Naive B cell (primary cell): ENCODE measurements around the gene ZNF335. TPM values are rescaled to one million over a fixed set of nuclear protein-coding genes. Genes with fewer than 3 reads are reported as not detected.
"Not testable (repeated sequence)": the region's sequence is repeated elsewhere in the genome, so short reads cannot be mapped to it uniquely, and the experiment has no call there.

ENCODE experiments used
- ATAC-seq, 2 donors: fragments of 150-1000 bp; cut with Tn5 transposase; 2 replicates each; pipeline ENCODE4 v1.10.0; 2021; ENCODE audit warnings: low read depth in 2 of 2, mild to moderate bottlenecking in 2 of 2, moderate library complexity in 2 of 2
- DNase-seq: peaks from one replicate; pipeline ENCODE4 v3.0.0; 2022
- H3K27ac Mint-ChIP-seq, 6 donors: one replicate each; pipeline ENCODE4 v1.8.0; 2020 to 2022; ENCODE audit warnings: mild to moderate bottlenecking in 6 of 6, mixed read lengths in 6 of 6, moderate library complexity in 5 of 6, inconsistent platforms in 2 of 6
- H3K27me3 Mint-ChIP-seq, 3 donors: one replicate each; pipeline ENCODE4 v1.8.0; 2021 to 2022; ENCODE audit warnings: mixed read lengths in 3 of 3, mild to moderate bottlenecking in 1 of 3
- H3K36me3 Mint-ChIP-seq, 2 donors: one replicate each; pipeline ENCODE4 v1.8.0; 2020 to 2022; ENCODE audit warnings: mixed read lengths in 2 of 2, inconsistent platforms in 1 of 2, mild to moderate bottlenecking in 1 of 2
- H3K4me1 Mint-ChIP-seq, 3 donors: one replicate each; pipeline ENCODE4 v1.8.0; 2020 to 2022; ENCODE audit warnings: mixed read lengths in 3 of 3, inconsistent platforms in 1 of 3, mild to moderate bottlenecking in 1 of 3, moderate library complexity in 1 of 3
- H3K4me3 Mint-ChIP-seq, 8 donors: one replicate each; pipeline ENCODE4 v1.8.0; 2020 to 2022; ENCODE audit warnings: mild to moderate bottlenecking in 8 of 8, mixed read lengths in 8 of 8, moderate library complexity in 8 of 8, inconsistent platforms in 2 of 8
- H3K9me3 Mint-ChIP-seq, 7 donors: one replicate each; pipeline ENCODE4 v1.8.0; 2020 to 2022; ENCODE audit warnings: mixed read lengths in 7 of 7, mild to moderate bottlenecking in 5 of 7, inconsistent platforms in 2 of 7, moderate library complexity in 1 of 7
- polyA plus RNA-seq, 6 donors: library from polyadenylated mRNA; unstranded; fragments of 300-500 nt; fragmentation: Illumina TruSeq; gene quantifications; one replicate each; pipeline ENCODE4 v1.2.3, GENCODE V29; 2021; ENCODE audit warnings: low read depth in 6 of 6

ZNF335 gene
- polyA plus RNA-seq, 6 donors from 2014 or later, result 10.4 to 24.3 (median 15.5) TPM

DNA sequence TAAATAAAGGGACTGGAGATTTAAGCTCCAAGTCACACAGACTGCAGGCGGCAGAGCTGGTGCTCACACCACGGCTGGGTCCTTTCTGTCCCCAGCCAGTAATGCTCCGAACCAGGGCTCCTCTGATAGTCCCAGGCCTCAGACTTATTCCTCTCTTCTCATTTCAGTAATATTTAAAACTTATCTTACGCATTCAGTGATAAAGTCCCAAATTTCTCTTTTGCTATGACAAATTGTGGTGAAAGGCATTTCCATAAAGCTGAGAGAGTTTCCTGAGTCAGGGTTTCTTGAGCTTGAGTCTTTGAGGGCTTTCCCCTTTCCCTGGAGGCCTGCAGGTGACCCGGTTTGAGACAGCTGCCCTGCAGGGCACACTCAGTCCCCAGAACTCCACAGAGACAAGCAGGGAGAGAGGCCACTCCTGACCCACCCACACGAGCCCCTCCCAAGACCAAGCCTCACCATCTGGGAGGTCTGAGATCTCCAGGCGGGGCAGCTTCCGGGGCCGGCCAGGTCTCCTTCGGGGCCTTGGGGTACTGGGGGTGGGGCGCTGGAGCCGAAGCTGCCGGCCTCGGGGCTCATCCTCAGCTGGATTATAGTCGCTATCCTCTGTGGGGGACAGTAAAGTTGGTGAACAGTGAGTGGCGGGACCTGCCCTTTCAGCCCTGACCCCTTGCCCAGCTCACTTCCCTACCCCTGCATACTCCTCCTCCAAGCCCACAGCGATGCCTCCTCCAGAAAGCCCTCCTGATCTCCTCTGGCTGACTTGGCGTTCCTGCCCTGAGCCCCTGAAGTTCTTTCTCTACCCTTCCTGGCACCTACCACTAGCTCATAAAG lies 6.6 kb downstream of the ZNF335 start:
- ATAC-seq (peak in 1 of 2 donors; percentile 10), DNase-seq (no peak)
- Mint-ChIP-seq H3K27me3 (no peaks in the 10 kb centered on the region), H3K27ac (peak overlapping the region in 3 of 6 donors; percentile 12 to 63 (median 47)), H3K4me3 (peak overlapping the region in 1 of 8 donors; percentile 25), H3K9me3 (peaks cover 0 to 2% (median 0%) of the 10 kb centered on the region in 7 donors), H3K4me1 (peaks cover 12 to 13% (median 13%) of the 10 kb centered on the region in 3 donors), H3K36me3 (peaks cover 6 to 8% of the 10 kb centered on the region in 2 donors)

DNA sequence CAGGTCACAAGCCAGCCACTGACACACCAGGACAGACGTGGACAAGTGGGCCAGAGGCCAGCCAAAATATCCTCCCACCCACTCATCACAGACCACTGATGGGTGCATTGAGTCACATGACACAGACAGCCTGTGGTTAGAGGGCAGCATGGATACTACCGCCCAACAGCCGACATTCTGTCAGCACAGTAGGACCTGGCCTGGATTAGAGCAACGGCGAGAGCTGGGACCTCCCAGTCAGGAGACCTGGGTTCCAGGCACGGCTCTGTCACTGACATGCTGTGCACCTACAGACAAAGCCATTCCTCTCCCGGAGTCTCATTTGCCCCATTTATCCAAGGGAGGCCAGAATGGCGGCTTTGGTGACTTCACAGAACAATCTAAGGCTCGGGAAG lies 8.0 kb downstream of the ZNF335 start:
- Mint-ChIP-seq H3K36me3 (peaks cover 14 to 18% of the 10 kb centered on the region in 2 donors), H3K4me3 (no peak overlapping the region), H3K27ac (peak overlapping the region in 1 of 6 donors; percentile 26), H3K4me1 (no peaks in the 10 kb centered on the region), H3K27me3 (no peaks in the 10 kb centered on the region), H3K9me3 (peaks cover 0 to 2% (median 0%) of the 10 kb centered on the region in 7 donors)
- no peak for ATAC-seq
- no peak for DNase-seq

DNA sequence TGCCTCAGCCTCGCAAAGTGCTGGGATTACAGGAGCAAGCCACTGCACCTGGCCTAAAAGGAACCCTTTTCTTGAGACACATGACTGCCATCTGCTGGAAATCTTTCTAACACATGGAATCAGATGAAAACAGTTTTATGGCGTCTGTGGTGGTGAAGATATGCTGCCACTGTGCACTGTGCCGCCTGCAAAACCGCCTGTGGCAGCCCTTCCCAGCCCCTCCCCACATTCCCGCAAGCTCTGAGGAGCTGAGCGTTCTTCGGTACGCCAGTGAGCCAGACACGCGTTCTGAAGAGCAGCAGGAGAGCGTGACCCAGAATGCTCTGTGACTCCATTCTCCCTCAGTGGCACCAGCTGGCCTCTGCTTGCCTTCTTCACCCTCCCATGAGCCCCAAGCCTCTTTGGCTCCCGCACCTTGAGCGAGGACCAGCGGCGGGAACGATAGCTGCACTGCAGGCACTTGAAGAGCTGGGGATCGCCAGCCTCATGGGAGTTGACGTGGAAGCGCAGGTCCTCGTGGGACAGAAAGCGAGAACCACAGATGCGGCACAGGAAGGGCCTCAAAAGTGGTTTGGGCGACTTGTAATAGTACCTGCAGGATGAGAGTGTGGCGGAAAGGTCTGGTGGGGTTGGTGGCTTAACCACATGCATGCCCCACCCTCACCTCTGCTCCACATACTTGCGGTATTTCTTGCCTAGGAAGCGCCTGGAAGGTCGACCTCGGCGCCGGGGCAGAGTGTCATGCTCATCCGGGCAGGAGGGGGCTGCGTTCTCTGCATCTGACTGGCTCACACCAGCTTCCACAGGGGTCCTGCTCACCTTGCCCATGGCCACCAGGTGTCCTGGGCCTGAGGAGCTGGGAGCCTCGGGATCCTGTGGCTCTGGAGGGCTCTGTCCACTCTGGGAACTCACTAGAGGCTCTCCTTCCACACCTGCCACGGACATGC lies 8.7 kb downstream of the ZNF335 start:
- peak; percentile 39 to 47 for ATAC-seq
- Mint-ChIP-seq H3K27ac (peak overlapping the region in 1 of 6 donors; percentile 37), H3K4me3 (peak overlapping the region in 1 of 8 donors; percentile 40), H3K4me1 (peaks cover 0 to 4% (median 3%) of the 10 kb centered on the region in 3 donors), H3K27me3 (no peaks in the 10 kb centered on the region), H3K9me3 (peaks cover 0 to 2% (median 0%) of the 10 kb centered on the region in 7 donors), H3K36me3 (peaks cover 20 to 24% of the 10 kb centered on the region in 2 donors)
- no peak for DNase-seq

DNA sequence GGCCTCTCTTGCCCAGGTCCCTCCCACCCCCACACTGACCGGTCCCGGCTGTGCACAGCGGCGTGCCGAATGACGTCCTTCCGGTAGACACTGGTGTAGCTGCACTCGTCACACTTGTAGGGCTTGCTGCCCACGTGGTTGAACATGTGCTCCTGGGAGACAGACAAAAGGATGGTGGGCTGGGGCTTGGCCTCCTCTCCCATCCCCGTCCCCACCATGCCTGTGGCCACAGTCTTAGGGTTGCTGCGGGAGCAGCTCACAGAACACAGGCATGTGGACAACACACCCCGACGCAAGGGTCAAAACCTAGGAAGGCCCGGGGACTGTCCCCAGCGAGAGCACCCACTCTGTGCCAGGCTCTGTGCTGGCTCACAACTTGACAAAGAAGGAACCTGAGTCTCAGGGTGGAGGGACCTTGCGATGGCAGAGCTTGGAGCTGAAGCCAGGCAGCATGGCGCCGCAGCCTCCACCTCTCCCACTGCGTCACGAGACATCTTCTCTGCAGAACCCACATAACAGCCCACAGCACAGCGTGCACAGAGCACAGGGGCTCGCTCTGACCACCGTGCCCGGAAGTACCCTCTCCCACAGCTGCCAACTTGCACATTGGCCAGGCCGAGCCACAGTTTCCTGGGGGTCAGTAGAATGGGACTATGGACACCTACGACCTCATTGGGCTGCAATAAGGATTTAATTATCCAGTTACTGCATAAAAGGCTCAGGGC lies 9.8 kb downstream of the ZNF335 start:
- DNase-seq (no peak), ATAC-seq (no peak)
- no peak overlapping the region for H3K27ac Mint-ChIP-seq
- peak overlapping the region in 1 of 8 donors; percentile 47 for H3K4me3 Mint-ChIP-seq
- peaks cover 0 to 2% (median 0%) of the 10 kb centered on the region in 7 donors for H3K9me3 Mint-ChIP-seq
- H3K27me3 Mint-ChIP-seq, result no peaks in the 10 kb centered on the region
- H3K4me1 Mint-ChIP-seq, result peaks cover 0 to 4% (median 3%) of the 10 kb centered on the region in 3 donors
- H3K36me3 Mint-ChIP-seq, result peaks cover 20 to 23% of the 10 kb centered on the region in 2 donors

DNA sequence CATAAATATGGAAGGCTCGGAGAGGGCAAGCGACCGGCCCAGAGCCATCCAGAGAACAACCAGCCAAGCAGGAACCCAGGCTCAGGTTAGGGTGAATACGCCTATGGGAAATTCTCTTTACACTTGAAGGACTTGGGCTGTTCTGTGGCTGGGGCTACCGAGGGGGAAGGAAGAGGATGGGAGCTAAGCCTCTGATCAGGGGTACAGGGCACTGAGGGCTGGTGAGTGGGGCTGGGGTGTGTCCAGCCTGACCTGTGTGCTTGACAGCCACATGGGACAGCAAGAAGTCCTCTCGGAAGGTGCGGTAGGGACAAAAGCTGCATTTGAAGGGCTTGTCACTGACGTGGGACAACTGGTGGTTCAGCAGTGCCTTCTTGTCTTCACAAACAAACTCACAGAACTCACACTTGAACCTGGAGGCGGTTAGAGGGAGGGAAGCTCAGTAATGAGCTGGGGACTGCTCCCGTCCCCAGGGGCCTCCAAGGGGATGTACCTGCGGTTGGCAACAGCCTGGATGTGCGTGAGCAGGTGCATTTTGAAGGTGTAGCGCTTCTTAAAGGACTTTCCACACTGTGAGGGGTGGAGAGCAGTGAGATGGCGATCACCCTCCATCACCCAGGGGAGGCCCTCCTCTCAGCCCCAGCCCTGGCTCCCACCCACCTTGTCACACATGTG lies 11.9 kb downstream of the ZNF335 start:
- H3K4me1 Mint-ChIP-seq, result peaks cover 0 to 4% (median 3%) of the 10 kb centered on the region in 3 donors
- no peaks in the 10 kb centered on the region for H3K27me3 Mint-ChIP-seq
- H3K4me3 Mint-ChIP-seq, result peak overlapping the region in 1 of 8 donors; percentile 30
- H3K36me3 Mint-ChIP-seq, result peaks cover 15 to 20% of the 10 kb centered on the region in 2 donors
- DNase-seq, result no peak
- no peak for ATAC-seq
- no peak overlapping the region for H3K27ac Mint-ChIP-seq
- peaks cover 0 to 2% (median 0%) of the 10 kb centered on the region in 7 donors for H3K9me3 Mint-ChIP-seq

DNA sequence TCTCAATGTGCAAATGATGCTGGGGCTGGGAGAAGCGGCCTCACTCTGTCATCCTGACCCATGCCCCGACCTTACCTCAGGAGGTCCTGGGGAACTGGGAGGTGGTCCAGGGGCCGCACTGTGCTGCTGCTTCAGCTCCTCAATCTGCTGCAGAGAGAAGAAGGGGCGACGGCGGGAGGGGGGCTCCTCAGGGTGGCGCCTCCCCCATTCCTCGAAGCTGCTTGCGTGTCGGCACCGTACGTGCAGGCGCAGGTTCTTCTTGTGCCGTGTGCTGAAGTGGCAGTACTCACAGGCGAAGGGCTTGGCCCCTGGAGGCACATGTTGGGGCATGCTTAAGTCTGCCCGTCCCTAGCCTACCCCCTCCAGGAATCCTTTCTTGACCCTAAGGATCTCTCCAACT lies 12.9 kb downstream of the ZNF335 start:
- no peaks in the 10 kb centered on the region for H3K27me3 Mint-ChIP-seq
- H3K9me3 Mint-ChIP-seq, result peaks cover 0 to 2% (median 0%) of the 10 kb centered on the region in 7 donors
- H3K4me3 Mint-ChIP-seq, result no peak overlapping the region
- H3K4me1 Mint-ChIP-seq, result peaks cover 0 to 4% (median 3%) of the 10 kb centered on the region in 3 donors
- ATAC-seq (no peak), DNase-seq (no peak)
- H3K36me3 Mint-ChIP-seq, result peaks cover 15 to 20% of the 10 kb centered on the region in 2 donors
- peak overlapping the region in 1 of 6 donors; percentile 87 for H3K27ac Mint-ChIP-seq

DNA sequence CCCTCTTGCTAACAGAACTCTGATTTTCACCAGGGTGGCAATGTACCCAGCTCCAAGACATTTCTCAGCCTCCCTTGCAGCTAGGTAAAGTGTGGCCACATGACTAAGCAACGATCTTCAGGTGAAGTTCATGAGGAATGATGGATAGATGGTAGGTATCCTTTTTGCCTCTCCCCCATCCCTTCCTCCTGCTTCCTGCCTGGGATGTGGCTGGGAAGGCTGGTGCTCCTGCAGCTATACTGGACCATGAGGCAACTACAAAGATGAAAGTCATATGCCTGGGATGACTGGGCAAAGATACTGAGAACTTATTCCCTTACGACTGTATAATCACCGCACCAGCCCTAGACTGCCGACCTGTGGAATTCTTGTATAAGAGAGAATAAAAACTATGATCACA lies 13.4 kb downstream of the ZNF335 start:
- H3K36me3 Mint-ChIP-seq, result peaks cover 15 to 20% of the 10 kb centered on the region in 2 donors
- H3K27me3 Mint-ChIP-seq, result no peaks in the 10 kb centered on the region
- H3K4me3 Mint-ChIP-seq, result no peak overlapping the region
- peaks cover 0 to 2% (median 0%) of the 10 kb centered on the region in 7 donors for H3K9me3 Mint-ChIP-seq
- H3K4me1 Mint-ChIP-seq, result peaks cover 0 to 4% (median 3%) of the 10 kb centered on the region in 3 donors
- ATAC-seq, result no peak
- no peak overlapping the region for H3K27ac Mint-ChIP-seq
- no peak for DNase-seq

DNA sequence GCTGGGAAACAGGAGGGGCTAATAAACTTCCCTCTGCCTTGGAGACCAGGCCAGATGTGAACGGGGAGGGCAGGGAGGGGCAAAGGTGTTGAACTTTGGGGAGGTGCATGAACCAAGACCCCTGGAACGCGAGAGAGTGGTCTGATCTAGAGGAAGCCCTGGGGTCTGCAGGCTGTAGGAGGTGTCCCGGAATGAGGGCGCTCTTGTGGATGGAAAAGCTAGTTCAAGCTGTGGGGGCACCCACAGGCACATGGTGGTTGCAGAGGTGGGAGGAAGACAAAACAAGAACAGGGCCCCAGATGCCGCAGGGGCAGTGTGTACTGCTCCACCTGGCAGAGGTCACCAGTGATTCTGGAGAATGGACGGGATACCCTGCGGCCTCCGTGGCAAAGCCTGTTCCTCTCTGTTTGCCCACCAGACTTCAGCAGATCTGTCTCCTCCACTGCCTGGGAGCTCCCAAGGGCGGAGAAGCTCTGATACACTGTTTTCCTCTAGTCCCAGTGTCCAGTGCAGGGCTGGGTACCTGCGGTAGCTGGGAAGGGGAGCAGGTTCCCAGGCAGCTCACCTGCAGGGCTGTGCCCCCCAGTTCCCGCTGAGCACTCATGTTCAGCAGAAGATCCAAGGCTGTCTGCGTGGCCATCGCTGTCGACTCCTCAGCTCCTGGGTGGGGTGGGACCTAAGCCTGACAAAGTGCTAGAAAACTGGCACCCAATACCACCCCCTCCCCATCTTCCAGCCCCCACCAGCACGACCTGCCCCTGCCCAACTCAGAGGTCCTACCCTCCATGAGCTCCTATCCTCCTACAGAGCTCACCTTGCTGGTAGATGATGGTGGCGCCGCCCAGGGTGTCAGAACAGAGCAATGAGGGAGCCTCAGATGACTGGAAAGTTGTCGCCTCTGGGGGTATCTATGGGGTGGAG lies 14.7 kb downstream of the ZNF335 start:
- peaks cover 0 to 4% (median 3%) of the 10 kb centered on the region in 3 donors for H3K4me1 Mint-ChIP-seq
- no peak for DNase-seq
- peaks cover 0 to 2% (median 0%) of the 10 kb centered on the region in 7 donors for H3K9me3 Mint-ChIP-seq
- peak overlapping the region in 1 of 6 donors; percentile 24 for H3K27ac Mint-ChIP-seq
- no peak overlapping the region for H3K4me3 Mint-ChIP-seq
- peaks cover 12 to 20% of the 10 kb centered on the region in 2 donors for H3K36me3 Mint-ChIP-seq
- no peaks in the 10 kb centered on the region for H3K27me3 Mint-ChIP-seq
- no peak for ATAC-seq

DNA sequence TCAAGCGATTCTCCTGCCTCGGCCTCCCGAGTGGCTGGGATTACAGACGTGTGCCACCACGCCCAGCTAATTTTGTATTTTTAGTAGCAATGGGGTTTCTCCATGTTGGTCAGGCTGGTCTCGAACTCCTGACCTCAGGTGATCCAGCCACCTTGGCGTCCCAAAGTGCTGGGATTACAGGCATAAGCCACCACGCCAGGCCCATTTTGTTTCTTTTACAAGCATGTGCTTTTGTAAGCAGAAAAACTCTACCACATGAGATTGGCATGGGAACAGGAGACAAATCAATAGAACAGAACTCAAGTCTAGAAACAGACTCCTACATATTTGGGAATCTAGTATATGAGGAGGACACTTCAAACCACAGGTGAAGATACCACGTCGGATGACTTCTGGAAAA lies 15.7 kb downstream of the ZNF335 start:
- not testable (repeated sequence) for H3K9me3 Mint-ChIP-seq, H3K27me3 Mint-ChIP-seq, ATAC-seq, H3K4me3 Mint-ChIP-seq, H3K4me1 Mint-ChIP-seq, DNase-seq
- Mint-ChIP-seq H3K27ac (peak overlapping the region in 1 of 6 donors; percentile 56), H3K36me3 (peaks cover 12 to 20% of the 10 kb centered on the region in 2 donors)

DNA sequence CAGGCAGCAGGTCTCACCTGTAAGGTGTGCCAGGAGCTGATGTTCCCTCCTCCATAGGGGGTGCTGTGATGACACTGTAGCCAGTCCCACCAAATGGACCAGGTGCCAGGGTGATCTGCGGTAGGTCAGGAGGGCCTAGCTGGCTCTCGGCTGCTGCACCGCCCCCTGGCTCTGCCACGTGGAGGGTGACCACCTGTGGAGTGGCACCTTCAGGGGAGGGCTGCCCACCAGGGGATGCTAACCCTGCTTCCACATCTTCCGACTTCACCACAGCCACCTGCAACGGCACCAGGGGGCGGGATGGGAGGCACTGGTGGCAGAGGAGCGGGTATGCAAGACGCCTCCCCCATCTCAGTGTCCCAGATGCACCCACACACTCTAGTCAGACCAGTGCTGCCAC lies 18.3 kb downstream of the ZNF335 start:
- ATAC-seq (no peak), DNase-seq (no peak)
- Mint-ChIP-seq H3K4me1 (peaks cover 3 to 7% (median 7%) of the 10 kb centered on the region in 3 donors), H3K9me3 (peaks cover 0 to 2% (median 0%) of the 10 kb centered on the region in 7 donors), H3K27me3 (no peaks in the 10 kb centered on the region), H3K36me3 (peaks cover 3 to 5% of the 10 kb centered on the region in 2 donors), H3K27ac (no peak overlapping the region), H3K4me3 (no peak overlapping the region)

DNA sequence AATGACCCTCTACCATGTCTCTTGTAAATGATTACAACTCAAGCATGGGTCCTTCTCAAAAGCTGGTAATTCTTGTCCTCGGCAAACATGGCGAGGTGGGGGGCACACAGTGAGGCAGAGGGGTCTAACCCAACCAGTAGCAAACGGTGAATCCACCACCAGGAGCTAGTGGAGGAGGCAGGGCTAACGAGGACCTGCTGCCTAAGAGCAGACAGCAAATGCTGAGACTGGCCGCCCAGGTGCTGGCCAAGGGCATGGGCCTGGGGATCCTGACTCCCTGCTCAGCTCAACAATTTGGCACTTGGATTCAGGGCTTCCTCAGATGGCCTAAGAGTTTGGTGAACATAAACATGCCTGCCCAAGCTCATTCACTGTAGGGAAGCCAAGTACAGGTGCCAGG lies 19.1 kb downstream of the ZNF335 start:
- no peak for DNase-seq
- no peaks in the 10 kb centered on the region for H3K27me3 Mint-ChIP-seq
- no peak overlapping the region for H3K4me3 Mint-ChIP-seq
- H3K4me1 Mint-ChIP-seq, result peaks cover 4 to 7% (median 5%) of the 10 kb centered on the region in 3 donors
- no peaks in the 10 kb centered on the region for H3K9me3 Mint-ChIP-seq
- no peak overlapping the region for H3K27ac Mint-ChIP-seq
- no peak for ATAC-seq
- H3K36me3 Mint-ChIP-seq, result no peaks in the 10 kb centered on the region
